Neural progenitor cell (in vitro differentiated cells): ENCODE data around the gene C1QTNF1. TPM values are rescaled to one million over a fixed set of nuclear protein-coding genes. Genes with fewer than 3 reads are reported as not detected.

Experiments
- DNase-seq: peaks from one replicate; pipeline ENCODE4 v3.0.0-alpha.2; 2016; ENCODE audit warnings: low spot score
- H2AFZ ChIP-seq: fragments of 200-600 bp; sonication (generic); replicated peaks from 2 replicates; pipeline ENCODE4 v1.6.1; 2016; ENCODE audit warnings: antibody characterized with exemption
- H3F3A ChIP-seq: fragments of 200-600 bp; sonication (generic); 2 replicates; pipeline ENCODE4 v1.6.1; 2016; ENCODE audit warnings: antibody characterized with exemption, low read depth
- H3K27ac ChIP-seq: fragments of 200-600 bp; sonication (generic); 2 replicates; pipeline ENCODE4 v1.5.1; 2016; ENCODE audit warnings: mild to moderate bottlenecking
- H3K27me3 ChIP-seq: fragments of 200-600 bp; sonication (generic); 2 replicates; pipeline ENCODE4 v1.6.1; 2016; ENCODE audit warnings: mild to moderate bottlenecking, moderate library complexity
- H3K36me3 ChIP-seq: fragments of 200-600 bp; sonication (generic); 2 replicates; pipeline ENCODE4 v1.5.1; 2016
- H3K4me1 ChIP-seq: fragments of 200-600 bp; sonication (generic); 2 replicates; pipeline ENCODE4 v1.6.1; 2016; ENCODE audit warnings: mixed run types
- H3K4me2 ChIP-seq: fragments of 200-600 bp; sonication (generic); 2 replicates; pipeline ENCODE4 v1.6.1; 2016
- H3K4me3 ChIP-seq: fragments of 200-600 bp; sonication (generic); 2 replicates; pipeline ENCODE4 v1.5.1; 2016
- H3K79me2 ChIP-seq: fragments of 200-600 bp; sonication (generic); 2 replicates; pipeline ENCODE4 v1.6.1; 2016; ENCODE audit warnings: low read depth
- H3K9ac ChIP-seq: fragments of 200-600 bp; sonication (generic); 2 replicates; pipeline ENCODE4 v1.6.1; 2016
- H3K9me3 ChIP-seq: fragments of 200-600 bp; sonication (generic); 2 replicates; pipeline ENCODE4 v1.5.1; 2016; ENCODE audit warnings: low read depth
- H4K20me1 ChIP-seq: fragments of 200-600 bp; sonication (generic); 2 replicates; pipeline ENCODE4 v1.6.1; 2016; ENCODE audit warnings: low read depth
- H3K27ac Mint-ChIP-seq: 3 replicates; pipeline ENCODE4 v1.8.0; 2021; ENCODE audit warnings: mixed read lengths
- H3K27me3 Mint-ChIP-seq: 2 replicates; pipeline ENCODE4 v1.8.0; 2022; ENCODE audit warnings: low read depth, mild to moderate bottlenecking, inconsistent platforms, moderate library complexity, mixed read lengths; ENCODE audit not compliant: insufficient read depth
- H3K36me3 Mint-ChIP-seq: 3 replicates; pipeline ENCODE4 v1.8.0; 2021; ENCODE audit warnings: mixed read lengths
- H3K4me1 Mint-ChIP-seq: 3 replicates; pipeline ENCODE4 v1.8.0; 2021; ENCODE audit warnings: mixed read lengths
- H3K4me3 Mint-ChIP-seq: 3 replicates; pipeline ENCODE4 v1.8.0; 2021; ENCODE audit warnings: mild to moderate bottlenecking, moderate library complexity, mixed read lengths
- H3K9me3 Mint-ChIP-seq: 3 replicates; pipeline ENCODE4 v1.8.0; 2020; ENCODE audit warnings: mixed read lengths
- EZH2 ChIP-seq: fragments of 200-600 bp; sonication (generic); IDR thresholded peaks from 2 replicates; pipeline ENCODE4 v1.6.1; 2017; ENCODE audit warnings: antibody characterized with exemption, mild to moderate bottlenecking, moderate library complexity
- EZH2phosphoT487 ChIP-seq: fragments of 200-600 bp; sonication (generic); IDR thresholded peaks from 2 replicates; pipeline ENCODE4 v1.6.1; 2017; ENCODE audit warnings: antibody characterized with exemption
- total RNA-seq: library from RNA; depleted of rRNA; stranded (reverse); fragments of >200 nt; gene quantifications from 2 replicates; pipeline ENCODE4 v1.2.3, GENCODE V29; 2015; ENCODE audit warnings: low replicate concordance
- TF ChIP-seq, protein P1 (sequence below): fragments of 200-600 bp; sonication (generic); IDR thresholded peaks from 2 replicates; pipeline ENCODE4 v1.5.1; 2017; ENCODE audit warnings: antibody characterized with exemption, mild to moderate bottlenecking

Gene C1QTNF1
- total RNA-seq, 1 donor from 2014 or later: 1.4 TPM

DNA sequence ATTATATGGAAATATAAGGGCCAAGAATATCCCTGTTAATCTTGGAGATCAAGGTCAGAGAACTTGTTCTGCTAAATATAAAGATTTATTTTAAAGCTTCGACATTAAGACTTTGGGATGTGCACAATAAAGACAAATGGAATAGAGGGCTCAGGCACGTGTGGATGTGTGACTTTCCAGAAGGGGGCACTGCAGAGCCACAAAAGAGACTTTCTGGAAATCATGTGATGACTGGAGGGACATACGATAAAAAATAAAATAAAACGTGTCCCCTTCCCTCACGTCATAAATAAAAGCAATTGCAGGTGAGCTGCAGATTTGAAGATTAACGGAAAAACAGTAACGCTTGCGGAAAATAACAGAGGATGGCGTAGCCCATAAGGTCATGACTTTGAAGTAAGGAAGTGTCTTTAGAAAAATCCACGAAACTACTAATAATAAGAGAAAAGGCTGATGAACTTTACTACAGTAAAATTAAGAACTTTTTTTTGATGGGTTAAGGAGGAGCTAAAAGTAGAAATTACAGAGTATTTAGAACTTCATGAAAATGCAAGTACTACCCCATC lies 41.2 kb downstream of the C1QTNF1 start:
- Mint-ChIP-seq H3K9me3 (no peaks in the 10 kb centered on the region), H3K27me3 (peaks cover 5% of the 10 kb centered on the region), H3K36me3 (no peaks in the 10 kb centered on the region), H3K27ac (no peak overlapping the region), H3K4me3 (no peak overlapping the region), H3K4me1 (no peaks in the 10 kb centered on the region)
- Histone ChIP-seq H3K4me1 (no peaks in the 10 kb centered on the region), H3K9ac (no peak overlapping the region), H4K20me1 (no peaks in the 10 kb centered on the region), H3K79me2 (no peaks in the 10 kb centered on the region), H3K36me3 (no peaks in the 10 kb centered on the region), H2AFZ (no peak overlapping the region), H3K4me3 (no peak overlapping the region), H3F3A (no peaks in the 10 kb centered on the region), H3K4me2 (no peak overlapping the region), H3K27me3 (peaks cover 5% of the 10 kb centered on the region), H3K27ac (no peak overlapping the region), H3K9me3 (no peaks in the 10 kb centered on the region)
- TF ChIP-seq EZH2: no peak
- TF ChIP-seq, protein P1, sequence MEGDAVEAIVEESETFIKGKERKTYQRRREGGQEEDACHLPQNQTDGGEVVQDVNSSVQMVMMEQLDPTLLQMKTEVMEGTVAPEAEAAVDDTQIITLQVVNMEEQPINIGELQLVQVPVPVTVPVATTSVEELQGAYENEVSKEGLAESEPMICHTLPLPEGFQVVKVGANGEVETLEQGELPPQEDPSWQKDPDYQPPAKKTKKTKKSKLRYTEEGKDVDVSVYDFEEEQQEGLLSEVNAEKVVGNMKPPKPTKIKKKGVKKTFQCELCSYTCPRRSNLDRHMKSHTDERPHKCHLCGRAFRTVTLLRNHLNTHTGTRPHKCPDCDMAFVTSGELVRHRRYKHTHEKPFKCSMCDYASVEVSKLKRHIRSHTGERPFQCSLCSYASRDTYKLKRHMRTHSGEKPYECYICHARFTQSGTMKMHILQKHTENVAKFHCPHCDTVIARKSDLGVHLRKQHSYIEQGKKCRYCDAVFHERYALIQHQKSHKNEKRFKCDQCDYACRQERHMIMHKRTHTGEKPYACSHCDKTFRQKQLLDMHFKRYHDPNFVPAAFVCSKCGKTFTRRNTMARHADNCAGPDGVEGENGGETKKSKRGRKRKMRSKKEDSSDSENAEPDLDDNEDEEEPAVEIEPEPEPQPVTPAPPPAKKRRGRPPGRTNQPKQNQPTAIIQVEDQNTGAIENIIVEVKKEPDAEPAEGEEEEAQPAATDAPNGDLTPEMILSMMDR: peak; percentile 79
- TF ChIP-seq EZH2phosphoT487: no peak
- peak; percentile 64 for DNase-seq

- Histone ChIP-seq H3K9me3 (no peaks in the 10 kb centered on the region), H3K4me1 (no peaks in the 10 kb centered on the region), H3K4me2 (no peak overlapping the region), H3F3A (no peaks in the 10 kb centered on the region), H4K20me1 (no peaks in the 10 kb centered on the region), H2AFZ (no peak overlapping the region), H3K27ac (no peak overlapping the region), H3K27me3 (peaks cover 6% of the 10 kb centered on the region), H3K4me3 (no peak overlapping the region), H3K36me3 (no peaks in the 10 kb centered on the region), H3K9ac (no peak overlapping the region), H3K79me2 (no peaks in the 10 kb centered on the region)
- Mint-ChIP-seq H3K36me3 (no peaks in the 10 kb centered on the region), H3K27ac (no peak overlapping the region), H3K4me1 (no peaks in the 10 kb centered on the region), H3K4me3 (no peak overlapping the region), H3K9me3 (no peaks in the 10 kb centered on the region), H3K27me3 (peaks cover 7% of the 10 kb centered on the region)
- no peak for DNase-seq
- TF ChIP-seq EZH2 (no peak), EZH2phosphoT487 (no peak)
- TF ChIP-seq, protein P1: no peak
These were observed 43.0 kb downstream of the C1QTNF1 start for GRCh38 chr17:79066963-79067362.

GRCh38 chr17:79070266-79070880 lies 46.4 kb downstream of the C1QTNF1 start:
- H3F3A ChIP-seq: no peaks in the 10 kb centered on the region
- DNase-seq: no peak

More at GRCh38 chr17:79070266-79070880, 46.4 kb downstream of the C1QTNF1 start:
- Histone ChIP-seq H2AFZ (no peak overlapping the region), H3K9ac (no peak overlapping the region), H3K4me3 (no peak overlapping the region), H4K20me1 (no peaks in the 10 kb centered on the region), H3K27ac (no peak overlapping the region), H3K9me3 (no peaks in the 10 kb centered on the region), H3K79me2 (no peaks in the 10 kb centered on the region), H3K36me3 (no peaks in the 10 kb centered on the region), H3K4me2 (no peak overlapping the region), H3K27me3 (peaks cover 16% of the 10 kb centered on the region), H3K4me1 (peaks cover under 1% of the 10 kb centered on the region)
- no peak for TF ChIP-seq EZH2
- TF ChIP-seq, protein P1: no peak
- Mint-ChIP-seq H3K4me3 (no peak overlapping the region), H3K9me3 (no peaks in the 10 kb centered on the region), H3K36me3 (no peaks in the 10 kb centered on the region), H3K4me1 (peaks cover 2% of the 10 kb centered on the region), H3K27me3 (peaks cover 3% of the 10 kb centered on the region), H3K27ac (no peak overlapping the region)
